GM12878 (cell line): ENCODE data around the gene SOX18. TPM values are rescaled to one million over a fixed set of nuclear protein-coding genes. Genes with fewer than 3 reads are reported as not detected.

ENCODE experiments used
- BRCA1 ChIP-seq: IDR thresholded peaks from 2 replicates; pipeline ENCODE4 v1.6.1; 2011; ENCODE audit warnings: low read depth, low read length, improper control_type of control experiment
- CBX3 ChIP-seq: fragments of 200-600 bp; sonication (generic); IDR thresholded peaks from 2 replicates; pipeline ENCODE4 v1.6.1; 2016; ENCODE audit warnings: low read depth, borderline replicate concordance
- CEBPB ChIP-seq, 2 experiments: fragments of 150-350 bp in 1 of 2; IDR thresholded peaks; 2 replicates each; pipeline ENCODE4 v1.6.1; 2012 to 2014; ENCODE audit warnings: low read depth in 2 of 2, low read length in 2 of 2, borderline replicate concordance in 1 of 2, inconsistent platforms in 1 of 2
- CREM ChIP-seq: IDR thresholded peaks from 2 replicates; pipeline ENCODE4 v1.6.1; 2014; ENCODE audit warnings: antibody characterized with exemption, low read depth
- DPF2 ChIP-seq: fragments of 450-650 bp; IDR thresholded peaks from 2 replicates; pipeline ENCODE4 v1.6.1; 2017; ENCODE audit warnings: mild to moderate bottlenecking
- FOXK2 ChIP-seq: fragments of 450-650 bp; IDR thresholded peaks from 2 replicates; pipeline ENCODE4 v1.6.1; 2017; ENCODE audit warnings: mild to moderate bottlenecking, moderate library complexity
- KDM1A ChIP-seq: fragments of 200-600 bp; sonication (generic); IDR thresholded peaks from 2 replicates; pipeline ENCODE4 v1.6.1; 2016; ENCODE audit warnings: borderline replicate concordance
- MYB ChIP-seq: fragments of 150-350 bp; IDR thresholded peaks from 2 replicates; pipeline ENCODE4 v1.6.1; 2014; ENCODE audit warnings: mild to moderate bottlenecking, low read depth, low read length, borderline replicate concordance
- MYC ChIP-seq: IDR thresholded peaks from 2 replicates; pipeline ENCODE4 v1.6.1; 2011; ENCODE audit warnings: mild to moderate bottlenecking, low read length, moderate library complexity, inconsistent platforms; ENCODE audit not compliant: insufficient read depth, insufficient replicate concordance, insufficient read length, severe bottlenecking
- NR2F1 ChIP-seq: fragments of 450-650 bp; conservative IDR thresholded peaks from 2 replicates; pipeline ENCODE4 v1.6.1; 2017; ENCODE audit warnings: mild to moderate bottlenecking
- POLR2A ChIP-seq: IDR thresholded peaks from 2 replicates; pipeline ENCODE4 v1.6.1; 2011; ENCODE audit warnings: low read depth, mild to moderate bottlenecking, low read length
- RAD21 ChIP-seq: IDR thresholded peaks from 2 replicates; pipeline ENCODE4 v1.6.1; 2011; ENCODE audit warnings: mild to moderate bottlenecking, low read depth, low read length, moderate library complexity; ENCODE audit not compliant: insufficient read depth
- SIX5 ChIP-seq: IDR thresholded peaks from 2 replicates; pipeline ENCODE4 v1.6.1; 2011; ENCODE audit warnings: mild to moderate bottlenecking, low read depth, low read length, moderate library complexity; ENCODE audit not compliant: severe bottlenecking
- SMAD5 ChIP-seq: IDR thresholded peaks from 2 replicates; pipeline ENCODE4 v1.6.1; 2016; ENCODE audit warnings: antibody characterized with exemption, low read depth
- SREBF1 ChIP-seq: IDR thresholded peaks from 2 replicates; pipeline ENCODE4 v1.6.1; 2012; ENCODE audit warnings: mild to moderate bottlenecking, low read length
- STAT3 ChIP-seq: IDR thresholded peaks from 2 replicates; pipeline ENCODE4 v1.6.1; 2011; ENCODE audit warnings: low read depth, low read length, improper control_type of control experiment
- TARDBP ChIP-seq: IDR thresholded peaks from 2 replicates; pipeline ENCODE4 v1.6.1; 2016; ENCODE audit warnings: borderline replicate concordance
- TBL1XR1 ChIP-seq: IDR thresholded peaks from 2 replicates; pipeline ENCODE4 v1.6.1; 2012; ENCODE audit warnings: low read depth, low read length, improper control_type of control experiment
- TCF12 ChIP-seq: IDR thresholded peaks from 2 replicates; pipeline ENCODE4 v1.6.1; 2011; ENCODE audit warnings: low read depth, mild to moderate bottlenecking, low read length
- YBX1 ChIP-seq: fragments of 450-650 bp; IDR thresholded peaks from 2 replicates; pipeline ENCODE4 v1.6.1; 2016; ENCODE audit warnings: antibody characterized with exemption
- ZZZ3 ChIP-seq: IDR thresholded peaks from 2 replicates; pipeline ENCODE4 v1.6.1; 2011; ENCODE audit warnings: low read depth; ENCODE audit not compliant: control insufficient read depth, insufficient read length
- polyA plus RNA-seq, 11 experiments: library from polyadenylated mRNA; depleted of rRNA in 4 of 11; unstranded in 6 of 11; stranded (reverse) in 5 of 11; fragments of >200 nt; fragmentation: Nextera tagmentation in 4 of 11; fragmentation: Illumina TruSeq in 1 of 11; extraction: Ambion mirVana in 4 of 11; extraction: Trizol in 1 of 11; gene quantifications; 1 replicate in 1 of 11; 2 replicates in 10 of 11; pipeline versions ENCODE4 v1.2.1 to v1.2.3, GENCODE V29; 2011 to 2016; ENCODE audit warnings: inconsistent platforms in 2 of 11, missing spikeins in 2 of 11, low read depth in 1 of 11
- total RNA-seq, 4 experiments: library from RNA; depleted of rRNA in 3 of 4; stranded (reverse); fragments of >200 nt in 3 of 4; fragmentation: Illumina TruSeq in 1 of 4; extraction: Trizol in 1 of 4; gene quantifications; 2 replicates each; pipeline versions ENCODE4 v1.2.1 to v1.2.3, GENCODE V29; 2013 to 2021
- TF ChIP-seq, protein P1 (sequence below): IDR thresholded peaks from 2 replicates; pipeline ENCODE4 v1.6.1; 2011; ENCODE audit warnings: low read depth, low read length, improper control_type of control experiment, borderline replicate concordance
- TF ChIP-seq, protein P2 (sequence below): fragments of 450-650 bp; IDR thresholded peaks from 2 replicates; pipeline ENCODE4 v1.6.1; 2017; ENCODE audit warnings: antibody characterized with exemption, mild to moderate bottlenecking, moderate library complexity
- TF ChIP-seq, protein P3 (sequence below): fragments of 450-650 bp; IDR thresholded peaks from 2 replicates; pipeline ENCODE4 v1.6.1; 2017; ENCODE audit warnings: mild to moderate bottlenecking, low read depth, inconsistent platforms; ENCODE audit not compliant: poor library complexity, severe bottlenecking
- TF ChIP-seq, protein P4 (sequence below): fragments of 450-650 bp; conservative IDR thresholded peaks from 2 replicates; pipeline ENCODE4 v1.6.1; 2017; ENCODE audit warnings: mild to moderate bottlenecking, moderate library complexity

The SOX18 gene
- total and polyA plus RNA-seq, 10 of the 15 experiments (the other 5 are each of a cell fraction or from before 2014, with no cell fraction given), result 0.05 to 5.6 (median 0.28) TPM; not detected in 3

DNA sequence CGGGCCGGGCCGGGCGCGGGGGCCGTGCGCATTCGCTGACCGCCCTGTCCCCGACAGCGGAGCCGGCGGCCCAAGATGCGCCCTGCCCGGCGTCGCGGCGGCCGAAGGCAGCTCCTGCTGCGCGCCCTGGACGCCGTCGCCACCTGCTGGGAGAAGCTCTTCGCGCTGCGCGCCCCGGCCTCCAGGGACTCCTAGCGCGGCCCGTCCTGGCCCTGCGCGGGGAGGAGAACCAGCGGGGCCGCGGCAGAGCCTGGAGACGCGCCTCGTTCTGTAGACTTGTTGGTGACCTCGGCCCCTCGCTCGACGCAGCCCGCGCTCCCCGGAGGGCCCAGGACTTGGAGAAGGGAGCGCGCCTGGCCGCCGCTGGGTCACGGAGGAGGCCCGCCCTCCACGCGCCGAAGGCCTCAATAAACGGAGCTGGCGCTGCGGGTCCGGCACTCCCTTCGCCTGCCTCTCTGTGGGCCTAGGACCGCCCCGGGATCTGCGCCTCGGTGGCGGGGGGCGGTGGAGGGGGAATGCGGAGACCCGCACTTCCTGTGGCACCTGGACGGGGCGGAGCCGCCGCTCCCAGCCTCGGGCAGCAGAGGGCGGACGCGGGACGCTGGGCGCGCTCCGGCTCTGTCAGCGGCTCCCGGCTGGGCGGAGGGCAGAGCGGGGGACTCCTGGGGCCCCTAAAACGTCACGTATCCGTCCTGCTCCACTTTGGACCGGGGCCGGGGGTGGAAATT, 10.7 kb downstream of the SOX18 start (continued):
- TF ChIP-seq ZZZ3, result no peak
- no peak for TF ChIP-seq SIX5
- no peak; the same call in 1 of the 2 replicates for TF ChIP-seq SMAD5
- no peak for TF ChIP-seq FOXK2
- TF ChIP-seq TBL1XR1, result no peak
- no peak for TF ChIP-seq CEBPB (IDR thresholded peaks at IDR 0.05; ENCODE audit: borderline replicate concordance in 1 of 2, low read depth in 2 of 2, low read length in 2 of 2)
- no peak for TF ChIP-seq MYB
- TF ChIP-seq, protein P1, sequence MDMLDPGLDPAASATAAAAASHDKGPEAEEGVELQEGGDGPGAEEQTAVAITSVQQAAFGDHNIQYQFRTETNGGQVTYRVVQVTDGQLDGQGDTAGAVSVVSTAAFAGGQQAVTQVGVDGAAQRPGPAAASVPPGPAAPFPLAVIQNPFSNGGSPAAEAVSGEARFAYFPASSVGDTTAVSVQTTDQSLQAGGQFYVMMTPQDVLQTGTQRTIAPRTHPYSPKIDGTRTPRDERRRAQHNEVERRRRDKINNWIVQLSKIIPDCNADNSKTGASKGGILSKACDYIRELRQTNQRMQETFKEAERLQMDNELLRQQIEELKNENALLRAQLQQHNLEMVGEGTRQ, result no peak
- TF ChIP-seq, protein P2, sequence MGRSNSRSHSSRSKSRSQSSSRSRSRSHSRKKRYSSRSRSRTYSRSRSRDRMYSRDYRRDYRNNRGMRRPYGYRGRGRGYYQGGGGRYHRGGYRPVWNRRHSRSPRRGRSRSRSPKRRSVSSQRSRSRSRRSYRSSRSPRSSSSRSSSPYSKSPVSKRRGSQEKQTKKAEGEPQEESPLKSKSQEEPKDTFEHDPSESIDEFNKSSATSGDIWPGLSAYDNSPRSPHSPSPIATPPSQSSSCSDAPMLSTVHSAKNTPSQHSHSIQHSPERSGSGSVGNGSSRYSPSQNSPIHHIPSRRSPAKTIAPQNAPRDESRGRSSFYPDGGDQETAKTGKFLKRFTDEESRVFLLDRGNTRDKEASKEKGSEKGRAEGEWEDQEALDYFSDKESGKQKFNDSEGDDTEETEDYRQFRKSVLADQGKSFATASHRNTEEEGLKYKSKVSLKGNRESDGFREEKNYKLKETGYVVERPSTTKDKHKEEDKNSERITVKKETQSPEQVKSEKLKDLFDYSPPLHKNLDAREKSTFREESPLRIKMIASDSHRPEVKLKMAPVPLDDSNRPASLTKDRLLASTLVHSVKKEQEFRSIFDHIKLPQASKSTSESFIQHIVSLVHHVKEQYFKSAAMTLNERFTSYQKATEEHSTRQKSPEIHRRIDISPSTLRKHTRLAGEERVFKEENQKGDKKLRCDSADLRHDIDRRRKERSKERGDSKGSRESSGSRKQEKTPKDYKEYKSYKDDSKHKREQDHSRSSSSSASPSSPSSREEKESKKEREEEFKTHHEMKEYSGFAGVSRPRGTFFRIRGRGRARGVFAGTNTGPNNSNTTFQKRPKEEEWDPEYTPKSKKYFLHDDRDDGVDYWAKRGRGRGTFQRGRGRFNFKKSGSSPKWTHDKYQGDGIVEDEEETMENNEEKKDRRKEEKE, result no peak
- peak; percentile 57; the same call in 1 of the 2 replicates for TF ChIP-seq NR2F1
- TF ChIP-seq SREBF1, result no peak
- TF ChIP-seq TCF12, result peak; percentile 78
- 0 out of 2 replicates have a peak, but pooled peaks have one; percentile 7 for TF ChIP-seq CREM
- peak; percentile 72 for TF ChIP-seq RAD21
- no peak for TF ChIP-seq STAT3
- TF ChIP-seq, protein P3, sequence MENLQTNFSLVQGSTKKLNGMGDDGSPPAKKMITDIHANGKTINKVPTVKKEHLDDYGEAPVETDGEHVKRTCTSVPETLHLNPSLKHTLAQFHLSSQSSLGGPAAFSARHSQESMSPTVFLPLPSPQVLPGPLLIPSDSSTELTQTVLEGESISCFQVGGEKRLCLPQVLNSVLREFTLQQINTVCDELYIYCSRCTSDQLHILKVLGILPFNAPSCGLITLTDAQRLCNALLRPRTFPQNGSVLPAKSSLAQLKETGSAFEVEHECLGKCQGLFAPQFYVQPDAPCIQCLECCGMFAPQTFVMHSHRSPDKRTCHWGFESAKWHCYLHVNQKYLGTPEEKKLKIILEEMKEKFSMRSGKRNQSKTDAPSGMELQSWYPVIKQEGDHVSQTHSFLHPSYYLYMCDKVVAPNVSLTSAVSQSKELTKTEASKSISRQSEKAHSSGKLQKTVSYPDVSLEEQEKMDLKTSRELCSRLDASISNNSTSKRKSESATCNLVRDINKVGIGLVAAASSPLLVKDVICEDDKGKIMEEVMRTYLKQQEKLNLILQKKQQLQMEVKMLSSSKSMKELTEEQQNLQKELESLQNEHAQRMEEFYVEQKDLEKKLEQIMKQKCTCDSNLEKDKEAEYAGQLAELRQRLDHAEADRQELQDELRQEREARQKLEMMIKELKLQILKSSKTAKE, result no peak
- TF ChIP-seq, protein P4, sequence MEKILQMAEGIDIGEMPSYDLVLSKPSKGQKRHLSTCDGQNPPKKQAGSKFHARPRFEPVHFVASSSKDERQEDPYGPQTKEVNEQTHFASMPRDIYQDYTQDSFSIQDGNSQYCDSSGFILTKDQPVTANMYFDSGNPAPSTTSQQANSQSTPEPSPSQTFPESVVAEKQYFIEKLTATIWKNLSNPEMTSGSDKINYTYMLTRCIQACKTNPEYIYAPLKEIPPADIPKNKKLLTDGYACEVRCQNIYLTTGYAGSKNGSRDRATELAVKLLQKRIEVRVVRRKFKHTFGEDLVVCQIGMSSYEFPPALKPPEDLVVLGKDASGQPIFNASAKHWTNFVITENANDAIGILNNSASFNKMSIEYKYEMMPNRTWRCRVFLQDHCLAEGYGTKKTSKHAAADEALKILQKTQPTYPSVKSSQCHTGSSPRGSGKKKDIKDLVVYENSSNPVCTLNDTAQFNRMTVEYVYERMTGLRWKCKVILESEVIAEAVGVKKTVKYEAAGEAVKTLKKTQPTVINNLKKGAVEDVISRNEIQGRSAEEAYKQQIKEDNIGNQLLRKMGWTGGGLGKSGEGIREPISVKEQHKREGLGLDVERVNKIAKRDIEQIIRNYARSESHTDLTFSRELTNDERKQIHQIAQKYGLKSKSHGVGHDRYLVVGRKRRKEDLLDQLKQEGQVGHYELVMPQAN, result peak; percentile 76
- TF ChIP-seq DPF2, result peak; percentile 86
- no peak for TF ChIP-seq TARDBP
- TF ChIP-seq MYC, result no peak
- TF ChIP-seq BRCA1, result no peak
- peak; percentile 61 for TF ChIP-seq POLR2A
- TF ChIP-seq CBX3, result no peak
- TF ChIP-seq YBX1, result no peak
- no peak for TF ChIP-seq KDM1A
